K562 treated with DMSO at 1 percent for 24 hours (cell line): ENCODE data around the gene NCAPH2. TPM values are rescaled to one million over a fixed set of nuclear protein-coding genes. Genes with fewer than 3 reads are reported as not detected.

Experiments used
- total RNA-seq: library from RNA; unstranded; fragments of 300-600 nt; gene quantifications from 2 replicates; pipeline ENCODE4 v1.2.3, GENCODE V29; 2022; ENCODE audit warnings: low read depth; ENCODE audit not compliant: insufficient read depth

The NCAPH2 gene
- 67.3 and 87.7 TPM in 2 replicates for total RNA-seq

GRCh38 chr22:50507991-50508884, at the start of gene NCAPH2:
TSS of gene NCAPH2 (plus strand) at chr22:50508224. CDS start at chr22:50508338, 114 bp downstream.

GRCh38 chr22:50474710-50475651, 33.0 kb upstream of the NCAPH2 start, which contains the start of gene SBF1:
TSS of gene SBF1 (minus strand) at chr22:50475035. CDS start at chr22:50474840, 195 bp downstream.

GRCh38 chr22:50481440-50482106, 26.5 kb upstream of the NCAPH2 start, which contains the start of gene ADM2:
TSS of gene ADM2 (plus strand) at chr22:50481543. CDS start at chr22:50481848, 305 bp downstream.

GRCh38 chr22:50486561-50487289, 21.3 kb upstream of the NCAPH2 start, which contains the start of gene MIOX:
TSS of gene MIOX (plus strand) at chr22:50486859. CDS start at chr22:50486898, 39 bp downstream.

DNA sequence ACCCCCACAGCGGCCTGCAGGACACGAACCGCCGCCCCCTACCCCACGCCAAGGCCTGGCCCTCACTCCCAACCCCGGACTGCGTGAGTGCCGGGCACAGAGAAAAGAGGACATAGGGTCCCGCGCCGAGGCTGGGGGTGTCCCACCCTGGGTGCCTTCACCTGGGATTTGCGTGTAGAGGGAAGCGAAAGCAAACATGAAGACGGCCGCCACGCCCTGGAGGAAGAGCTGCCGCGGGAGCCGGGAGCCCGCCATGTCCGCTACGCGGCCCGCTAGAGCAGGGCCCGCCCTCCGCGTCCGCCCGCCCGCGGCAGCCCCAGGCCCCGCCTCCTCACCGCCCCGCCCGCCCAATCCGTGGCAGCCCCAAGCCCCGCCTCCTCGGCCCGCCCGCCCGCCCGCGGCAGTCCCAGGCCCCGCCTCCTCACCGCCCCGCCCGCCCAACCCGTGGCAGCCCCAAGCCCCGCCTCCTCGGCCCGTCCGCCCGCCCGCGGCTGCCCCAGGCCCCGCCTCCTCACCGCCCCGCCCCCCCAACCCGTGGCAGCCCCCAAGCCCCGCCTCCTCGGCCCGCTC, 518 bp upstream of the NCAPH2 start, which contains the start of gene LMF2:
LMF2 (minus strand) TSS at position 282 of the 570 bp plus-strand sequence; CDS start at position 255, 27 bp downstream.

GRCh38 chr22:50525104-50525857, 17.3 kb downstream of the NCAPH2 start, which contains the start of gene SCO2:
TSS of gene SCO2 (minus strand) at chr22:50525598. CDS start at chr22:50524411, 1,187 bp downstream.

GRCh38 chr22:50529897-50530579, 22.0 kb downstream of the NCAPH2 start, which contains the start of gene TYMP:
TSS of gene TYMP (minus strand) at chr22:50530012. CDS start at chr22:50529709, 303 bp downstream.

DNA sequence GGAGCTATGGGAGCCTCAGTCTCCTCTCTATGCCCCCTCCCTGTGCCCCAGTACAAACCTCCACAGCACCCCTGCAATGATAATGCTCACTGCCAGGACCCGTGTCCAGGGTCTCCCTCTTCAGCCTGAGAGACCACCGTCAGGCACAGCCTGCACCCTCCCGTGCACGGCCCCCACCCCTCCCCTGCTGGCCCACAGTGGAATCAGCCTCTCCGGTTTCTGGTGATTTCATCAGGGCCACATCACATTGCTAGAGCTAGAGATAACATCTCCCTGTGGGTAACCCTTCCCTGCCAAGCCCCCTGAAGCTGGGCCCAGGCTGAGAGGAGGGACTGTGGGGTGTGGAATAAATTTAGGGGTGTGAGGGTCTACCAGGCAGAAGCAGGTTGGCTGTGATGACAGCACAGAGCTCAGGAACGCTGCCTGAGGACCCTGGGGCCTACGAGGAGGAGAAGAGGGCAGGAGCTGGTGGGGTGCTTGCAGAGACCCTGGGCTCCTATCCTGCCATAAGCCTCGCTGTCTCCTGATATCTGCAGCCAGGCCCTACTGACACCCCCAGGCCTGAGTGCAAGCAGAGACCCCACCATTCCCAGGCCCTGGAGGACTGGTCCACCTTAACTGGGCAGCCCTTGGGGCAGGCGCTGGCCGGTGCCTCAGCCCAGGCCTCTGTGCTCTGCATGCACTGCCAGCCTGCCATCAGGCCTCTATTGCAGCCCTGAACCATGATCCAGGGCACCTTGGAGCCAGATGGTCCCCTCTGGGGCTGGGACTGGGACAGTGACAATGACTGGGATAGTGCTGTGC, 37.7 kb downstream of the NCAPH2 start, which contains the start of gene KLHDC7B:
KLHDC7B (plus strand) TSS at position 378 of the 804 bp plus-strand sequence; CDS start at position 723, 345 bp downstream.

DNA sequence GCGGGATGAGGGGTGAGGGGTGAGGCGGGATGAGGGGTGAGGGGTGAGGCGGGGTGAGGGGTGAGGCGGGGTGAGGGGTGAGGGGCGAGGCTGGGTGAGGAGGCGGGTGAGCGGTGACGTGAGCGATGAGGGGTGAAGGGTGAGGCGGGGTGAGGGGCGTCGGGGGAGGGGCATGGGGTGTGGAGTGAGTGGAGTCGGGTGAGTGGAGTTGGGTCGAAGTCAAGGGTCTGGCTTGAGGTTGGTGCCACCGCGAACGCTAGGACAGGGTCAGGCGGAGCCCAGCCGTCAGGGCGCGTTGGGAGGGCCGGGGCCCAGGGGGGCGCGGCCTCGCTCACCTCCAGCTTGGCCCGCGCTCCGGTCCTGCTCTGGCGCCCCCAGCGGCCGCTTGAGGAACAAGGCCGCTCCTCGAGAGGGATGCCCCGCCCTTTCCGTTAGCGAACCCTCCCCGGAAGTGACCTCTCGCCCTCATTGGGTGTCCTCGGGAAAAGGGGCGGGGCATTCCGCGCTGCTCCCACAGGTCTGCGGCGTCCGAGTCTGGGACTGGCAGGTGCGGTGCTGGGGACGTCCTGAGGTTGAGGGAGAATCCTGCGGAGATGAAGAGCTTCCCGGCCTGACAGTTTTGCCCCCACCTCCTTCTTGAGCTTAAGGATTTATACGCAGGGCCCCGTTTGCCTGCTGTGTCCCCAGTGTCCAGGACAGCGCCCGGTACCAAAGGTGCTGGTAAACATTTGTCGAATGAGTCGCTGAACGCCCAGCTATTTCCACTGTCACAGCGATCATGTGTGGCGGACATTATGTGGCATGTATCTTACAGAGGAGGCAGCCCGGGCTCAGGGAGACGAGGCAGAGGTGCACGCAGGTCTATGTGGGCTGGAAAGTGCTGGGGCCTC, 54.7 kb downstream of the NCAPH2 start, which contains the start of gene SYCE3:
SYCE3 (minus strand) TSS at position 397 of the 890 bp plus-strand sequence. CDS start 6,514 bp downstream, outside the sequence.

Other genes with a start within 250 kb of the NCAPH2 start
- 26.2 and 28.0 TPM in 2 replicates for gene MAPK12, start 246.5 kb upstream of the NCAPH2 start, total RNA-seq
- 7.6 and 10.1 TPM in 2 replicates for gene MAPK11, start 237.8 kb upstream of the NCAPH2 start, total RNA-seq
- 34.9 and 38.8 TPM in 2 replicates for gene PLXNB2, start 200.6 kb upstream of the NCAPH2 start, total RNA-seq
- 2.9 and 3.5 TPM in 2 replicates for gene DENND6B, start 181.2 kb upstream of the NCAPH2 start, total RNA-seq
- gene PPP6R2, start 164.9 kb upstream of the NCAPH2 start, total RNA-seq: 61.9 and 66.5 TPM in 2 replicates
- 69.1 and 76.1 TPM in 2 replicates for gene SBF1, start 33.2 kb upstream of the NCAPH2 start, total RNA-seq
- 12.9 and 14.0 TPM in 2 replicates for gene ADM2, start 26.7 kb upstream of the NCAPH2 start, total RNA-seq
- not detected in 2 replicates for gene MIOX, start 21.4 kb upstream of the NCAPH2 start, total RNA-seq
- 72.9 and 74.8 TPM in 2 replicates for gene LMF2, start 522 bp upstream of the NCAPH2 start, total RNA-seq
- gene SCO2, start 17.4 kb downstream of the NCAPH2 start, total RNA-seq: 3.4 and 6.5 TPM in 2 replicates
- gene TYMP, start 21.8 kb downstream of the NCAPH2 start, total RNA-seq: 2.3 and 3.7 TPM in 2 replicates
- gene KLHDC7B, start 37.7 kb downstream of the NCAPH2 start, total RNA-seq: 5.1 and 7.9 TPM in 2 replicates
- gene SYCE3, start 54.7 kb downstream of the NCAPH2 start, total RNA-seq: not detected in 2 replicates
- gene CPT1B, start 70.2 kb downstream of the NCAPH2 start, total RNA-seq: 6.1 and 6.2 TPM in 2 replicates
- gene CHKB, start 74.6 kb downstream of the NCAPH2 start, total RNA-seq: 10.0 and 15.3 TPM in 2 replicates
- 1.1 and 1.8 TPM in 2 replicates for gene MAPK8IP2, start 92.6 kb downstream of the NCAPH2 start, total RNA-seq
- 23.1 and 29.4 TPM in 2 replicates for gene ARSA, start 119.9 kb downstream of the NCAPH2 start, total RNA-seq
- gene SHANK3, start 164.6 kb downstream of the NCAPH2 start, total RNA-seq: 0.13 TPM in 2 replicates
- gene ACR, start 230.0 kb downstream of the NCAPH2 start, total RNA-seq: not detected in 2 replicates